Mesendoderm (in vitro differentiated cells): ENCODE measurements around the gene TPRA1.

Experiments used
- DNase-seq: peaks from one replicate; pipeline ENCODE4 v3.0.0; 2013
- H2AK5ac ChIP-seq: 2 replicates; pipeline ENCODE4 v1.6.1; 2013; ENCODE audit warnings: low read length, inconsistent platforms
- H2BK120ac ChIP-seq: 2 replicates; pipeline ENCODE4 v1.6.1; 2013; ENCODE audit warnings: low read depth, mild to moderate bottlenecking, low read length, moderate library complexity, mixed read lengths
- H2BK15ac ChIP-seq: replicated peaks from 2 replicates; pipeline ENCODE4 v1.6.1; 2013; ENCODE audit warnings: low read depth, mild to moderate bottlenecking, moderate library complexity
- H2BK5ac ChIP-seq: 2 replicates; pipeline ENCODE4 v1.6.1; 2013; ENCODE audit warnings: low read length, inconsistent platforms
- H3K18ac ChIP-seq: 2 replicates; pipeline ENCODE4 v1.6.1; 2013; ENCODE audit warnings: mild to moderate bottlenecking, low read length, mixed read lengths
- H3K23ac ChIP-seq: one replicate; pipeline ENCODE4 v1.6.1; 2013; ENCODE audit warnings: low read length
- H3K27ac ChIP-seq: 2 replicates; pipeline ENCODE4 v1.5.1; 2013; ENCODE audit warnings: low read depth, mild to moderate bottlenecking, inconsistent platforms, low read length, moderate library complexity
- H3K27me3 ChIP-seq: 2 replicates; pipeline ENCODE4 v1.6.1; 2013; ENCODE audit warnings: low read length, control low read depth, mild to moderate bottlenecking, inconsistent platforms; ENCODE audit not compliant: insufficient read depth, poor library complexity
- H3K36me3 ChIP-seq: 2 replicates; pipeline ENCODE4 v1.6.1; 2013; ENCODE audit warnings: low read length, inconsistent platforms; ENCODE audit not compliant: control insufficient read depth, insufficient read depth
- H3K4ac ChIP-seq: one replicate; pipeline ENCODE4 v1.6.1; 2013; ENCODE audit warnings: low read depth, mild to moderate bottlenecking, low read length, moderate library complexity
- H3K4me1 ChIP-seq: 2 replicates; pipeline ENCODE4 v1.6.1; 2013; ENCODE audit warnings: low read depth, low read length, inconsistent platforms; ENCODE audit not compliant: control insufficient read depth
- H3K4me2 ChIP-seq: 2 replicates; pipeline ENCODE4 v1.6.1; 2013; ENCODE audit warnings: low read length
- H3K4me3 ChIP-seq: 2 replicates; pipeline ENCODE4 v1.5.1; 2013; ENCODE audit warnings: mild to moderate bottlenecking, low read length
- H3K56ac ChIP-seq: one replicate; pipeline ENCODE4 v1.6.1; 2013; ENCODE audit warnings: low read length
- H3K79me1 ChIP-seq: 2 replicates; pipeline ENCODE4 v1.6.1; 2013; ENCODE audit warnings: low read length, inconsistent platforms
- H3K79me2 ChIP-seq: 2 replicates; pipeline ENCODE4 v1.6.1; 2013; ENCODE audit warnings: mild to moderate bottlenecking, low read length; ENCODE audit not compliant: control insufficient read depth, insufficient read depth
- H3K9ac ChIP-seq: 2 replicates; pipeline ENCODE4 v1.6.1; 2013; ENCODE audit warnings: low read length, inconsistent platforms
- H4K5ac ChIP-seq: one replicate; pipeline ENCODE4 v1.6.1; 2013; ENCODE audit warnings: low read length
- H4K8ac ChIP-seq: one replicate; pipeline ENCODE4 v1.6.1; 2013; ENCODE audit warnings: low read depth, mild to moderate bottlenecking, control low read depth, low read length, moderate library complexity
- WGBS: extraction: QIAGEN DNeasy Blood & Tissue Kit; methylation state at CpG from one replicate; pipeline ENCODE4 v1.1.7; 2013; ENCODE audit warnings: low lambda C conversion rate, missing lambda C conversion rate; ENCODE audit not compliant: insufficient coverage; ENCODE audit errors: extremely low coverage; 5-methylcytosine and 5-hydroxymethylcytosine counted together

The TPRA1 gene

DNA sequence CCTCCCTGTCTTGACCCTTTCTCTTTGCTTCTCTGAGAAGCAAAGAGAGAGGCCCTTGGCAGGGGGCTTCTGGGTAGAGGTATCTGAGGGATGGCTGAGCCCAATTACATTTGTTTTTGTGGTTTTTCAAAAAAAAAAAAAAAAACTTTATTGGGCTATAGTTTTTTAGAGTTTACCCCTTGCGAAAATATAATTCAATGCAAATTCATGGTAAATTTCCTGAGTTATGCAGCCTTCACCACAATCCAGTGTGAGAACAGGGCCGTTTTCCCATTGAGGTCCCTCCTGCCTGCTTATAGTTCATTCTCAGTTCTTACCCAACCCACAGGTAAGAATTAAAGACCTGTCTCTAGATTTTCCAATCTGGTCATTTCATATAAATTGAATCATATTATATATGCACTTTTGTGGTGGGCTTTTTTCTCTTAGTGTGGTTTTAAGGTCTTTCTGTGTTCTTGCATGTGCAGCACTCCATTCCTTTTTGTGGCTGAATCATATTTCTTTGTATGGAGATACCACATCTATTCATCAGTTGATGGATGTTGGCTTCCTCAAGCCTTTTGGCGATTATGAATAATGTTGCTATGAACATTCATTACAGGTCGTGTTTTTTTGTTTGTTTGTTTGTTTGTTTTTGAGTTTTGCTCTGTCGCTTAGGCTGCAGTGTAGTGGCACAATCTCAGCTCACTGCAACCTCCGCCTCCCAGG, 10.4 kb upstream of the TPRA1 start:
- Histone ChIP-seq H3K27ac (no peak overlapping the region), H3K79me2 (peaks cover 38% of the 10 kb centered on the region), H3K27me3 (no peaks in the 10 kb centered on the region), H3K56ac (peak overlapping the region; percentile 61), H3K4me1 (peaks cover 6% of the 10 kb centered on the region), H2BK5ac (no peak overlapping the region), H3K4me3 (no peak overlapping the region), H3K23ac (no peak overlapping the region), H3K18ac (no peak overlapping the region), H3K4ac (no peak overlapping the region), H2BK120ac (no peak overlapping the region), H3K79me1 (peaks cover 13% of the 10 kb centered on the region), H2BK15ac (no peak overlapping the region), H4K8ac (no peak overlapping the region), H3K4me2 (no peak overlapping the region), H3K9ac (peak overlapping the region; percentile 45), H4K5ac (no peak overlapping the region), H3K36me3 (peaks cover 9% of the 10 kb centered on the region), H2AK5ac (no peak overlapping the region)
- DNase-seq = no peak
- WGBS = no CpG with 5 or more reads among the region's 6 CpGs

DNA sequence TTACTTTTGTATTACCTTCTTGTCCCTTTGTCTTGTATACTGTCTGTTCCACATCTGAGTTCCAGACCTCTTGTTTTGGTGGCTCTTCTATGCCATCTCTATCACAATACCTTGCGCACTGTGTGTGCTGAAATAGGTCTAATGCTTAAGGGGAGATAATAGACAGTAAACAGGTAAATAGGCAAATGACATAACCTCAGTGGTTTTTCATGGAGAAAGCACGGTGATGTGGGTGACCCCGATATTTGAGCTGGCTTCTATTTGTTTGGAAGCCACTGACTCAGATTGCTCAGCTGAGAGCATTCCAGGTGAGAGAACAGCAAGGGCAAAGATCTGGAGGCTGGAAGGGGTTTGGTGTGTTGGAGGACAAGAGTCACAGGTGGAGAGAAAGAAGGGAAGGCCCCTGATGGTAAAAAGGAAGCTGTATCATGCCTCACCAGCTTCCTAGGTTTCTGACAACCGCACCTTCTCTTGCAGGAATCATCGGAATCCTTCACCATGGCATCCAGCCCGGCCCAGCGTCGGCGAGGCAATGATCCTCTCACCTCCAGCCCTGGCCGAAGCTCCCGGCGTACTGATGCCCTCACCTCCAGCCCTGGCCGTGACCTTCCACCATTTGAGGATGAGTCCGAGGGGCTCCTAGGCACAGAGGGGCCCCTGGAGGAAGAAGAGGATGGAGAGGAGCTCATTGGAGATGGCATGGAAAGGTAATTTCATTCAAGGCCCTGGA, 8.5 kb upstream of the TPRA1 start:
- peak overlapping the region; percentile 92 for H3K56ac ChIP-seq
- H4K8ac ChIP-seq = no peak overlapping the region
- H3K36me3 ChIP-seq = peaks cover 4% of the 10 kb centered on the region
- peaks cover 11% of the 10 kb centered on the region for H3K79me1 ChIP-seq
- H2BK120ac ChIP-seq = no peak overlapping the region
- peak overlapping the region; percentile 72 for H3K9ac ChIP-seq
- peaks cover 6% of the 10 kb centered on the region for H3K4me1 ChIP-seq
- H3K23ac ChIP-seq = no peak overlapping the region
- H4K5ac ChIP-seq = peak overlapping the region; percentile 8
- no peak overlapping the region for H2BK5ac ChIP-seq
- peak; percentile 19 for DNase-seq
- H3K79me2 ChIP-seq = peaks cover 38% of the 10 kb centered on the region
- no CpG with 5 or more reads among the region's 14 CpGs for whole genome bisulfite sequencing
- H3K18ac ChIP-seq = no peak overlapping the region
- H3K4ac ChIP-seq = no peak overlapping the region
- H3K27ac ChIP-seq = no peak overlapping the region
- no peak overlapping the region for H2BK15ac ChIP-seq
- peak overlapping the region; percentile 15 for H2AK5ac ChIP-seq
- no peaks in the 10 kb centered on the region for H3K27me3 ChIP-seq
- peak overlapping the region; percentile 73 for H3K4me3 ChIP-seq
- peak overlapping the region; percentile 26 for H3K4me2 ChIP-seq

DNA sequence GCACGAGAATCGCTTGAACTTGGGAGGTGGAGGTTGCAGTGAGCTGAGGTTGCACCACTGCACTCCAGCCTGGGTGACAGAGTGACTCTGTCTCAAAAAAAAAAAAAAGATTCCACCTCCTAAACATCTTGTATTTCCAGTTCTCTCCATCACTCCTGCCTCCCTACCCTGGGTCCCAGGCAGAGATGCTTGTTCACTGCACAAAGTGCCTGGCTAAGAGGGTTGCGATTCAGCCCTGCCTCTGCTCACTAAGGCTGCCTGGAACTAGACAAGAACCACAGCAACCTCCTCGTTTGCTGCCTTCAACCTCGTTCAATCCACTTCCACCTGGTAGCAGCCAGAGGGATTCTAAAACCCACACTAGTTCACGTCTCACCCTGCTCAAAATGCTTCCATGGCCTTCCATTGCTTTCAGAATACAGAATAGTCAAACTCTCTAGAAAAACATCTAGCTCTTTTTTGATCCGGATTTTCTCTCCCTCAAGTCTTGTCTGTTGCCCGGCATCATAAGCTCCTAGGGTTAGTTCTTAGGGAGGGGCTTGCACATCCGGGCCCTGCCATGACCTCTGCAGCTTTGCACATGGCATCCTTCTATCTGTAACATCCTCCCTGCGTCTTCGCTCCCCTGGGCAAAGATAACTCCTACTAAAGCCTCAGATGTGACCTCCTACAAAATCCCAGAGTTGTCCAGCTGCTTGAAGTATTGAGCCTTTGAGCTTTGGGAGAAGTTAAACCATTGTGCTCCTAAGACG, 6.7 kb upstream of the TPRA1 start:
- Histone ChIP-seq H3K79me1 (peaks cover 9% of the 10 kb centered on the region), H3K4ac (no peak overlapping the region), H3K4me2 (no peak overlapping the region), H3K27ac (no peak overlapping the region), H3K23ac (no peak overlapping the region), H2BK15ac (no peak overlapping the region), H4K5ac (no peak overlapping the region), H2BK5ac (no peak overlapping the region), H3K27me3 (no peaks in the 10 kb centered on the region), H2BK120ac (no peak overlapping the region), H3K4me1 (peaks cover 6% of the 10 kb centered on the region), H3K4me3 (no peak overlapping the region), H3K9ac (peak overlapping the region; percentile 29), H2AK5ac (no peak overlapping the region), H3K79me2 (peaks cover 32% of the 10 kb centered on the region), H4K8ac (no peak overlapping the region), H3K56ac (peak overlapping the region; percentile 35), H3K18ac (no peak overlapping the region), H3K36me3 (peaks cover 4% of the 10 kb centered on the region)
- no CpG with 5 or more reads among the region's 12 CpGs for WGBS
- DNase-seq = no peak

DNA sequence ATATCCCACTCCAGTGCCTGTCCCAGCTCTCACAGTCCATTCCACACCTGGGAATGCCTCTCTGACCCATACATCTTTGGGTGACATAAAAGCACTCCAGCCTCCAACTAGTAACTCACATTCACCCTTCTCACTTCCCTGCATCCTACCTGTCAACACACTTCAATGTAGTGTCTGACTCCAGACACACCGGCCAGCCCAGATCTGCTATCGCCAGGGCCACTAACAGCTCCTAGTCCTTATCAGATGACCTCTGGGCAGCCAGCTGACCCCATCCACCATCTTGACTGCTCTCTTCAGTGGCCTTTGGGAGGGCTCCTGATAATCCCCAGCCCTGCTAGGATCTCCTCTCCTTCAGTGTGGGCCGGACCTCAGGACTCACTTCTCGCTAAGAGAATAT, 4.8 kb upstream of the TPRA1 start:
- H3K23ac ChIP-seq = no peak overlapping the region
- peaks cover 6% of the 10 kb centered on the region for H3K79me1 ChIP-seq
- no peak overlapping the region for H3K4me3 ChIP-seq
- H3K9ac ChIP-seq = no peak overlapping the region
- H3K4me2 ChIP-seq = no peak overlapping the region
- H3K36me3 ChIP-seq = peaks cover 4% of the 10 kb centered on the region
- peaks cover 19% of the 10 kb centered on the region for H3K79me2 ChIP-seq
- no peak overlapping the region for H3K4ac ChIP-seq
- no peak overlapping the region for H4K5ac ChIP-seq
- no peak overlapping the region for H3K27ac ChIP-seq
- H3K27me3 ChIP-seq = no peaks in the 10 kb centered on the region
- no peak for DNase-seq
- H4K8ac ChIP-seq = no peak overlapping the region
- no peak overlapping the region for H2AK5ac ChIP-seq
- H2BK120ac ChIP-seq = no peak overlapping the region
- no peak overlapping the region for H3K56ac ChIP-seq
- no CpG with 5 or more reads among the region's 4 CpGs for WGBS
- no peak overlapping the region for H3K18ac ChIP-seq
- H2BK15ac ChIP-seq = no peak overlapping the region
- H2BK5ac ChIP-seq = no peak overlapping the region
- peaks cover 4% of the 10 kb centered on the region for H3K4me1 ChIP-seq

DNA sequence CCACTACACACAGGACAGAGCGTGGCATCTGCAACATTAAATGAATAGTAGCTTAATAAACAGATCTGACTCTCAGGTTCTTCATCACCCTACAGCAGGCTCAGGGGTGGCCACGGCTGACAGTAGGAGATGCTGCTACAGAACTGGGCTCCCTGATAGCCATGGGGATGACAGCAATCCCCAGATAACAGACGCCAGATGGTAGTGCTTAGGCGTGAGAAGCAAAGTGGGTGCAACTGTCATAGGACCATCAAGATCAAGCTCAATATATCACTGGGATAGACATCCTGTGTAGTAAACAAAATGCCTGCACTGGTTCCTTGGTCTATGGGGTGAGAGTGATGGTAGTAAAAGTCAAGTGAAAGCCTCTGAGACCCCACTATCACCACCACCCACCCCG, 2.6 kb upstream of the TPRA1 start:
- no peak overlapping the region for H2BK120ac ChIP-seq
- no peak overlapping the region for H3K23ac ChIP-seq
- no CpG with 5 or more reads among the region's 5 CpGs for WGBS
- no peak overlapping the region for H3K56ac ChIP-seq
- H3K4ac ChIP-seq = no peak overlapping the region
- H3K79me1 ChIP-seq = no peaks in the 10 kb centered on the region
- H2BK5ac ChIP-seq = no peak overlapping the region
- no peaks in the 10 kb centered on the region for H3K27me3 ChIP-seq
- H3K18ac ChIP-seq = no peak overlapping the region
- peaks cover 5% of the 10 kb centered on the region for H3K4me1 ChIP-seq
- no peak overlapping the region for H3K4me2 ChIP-seq
- H2AK5ac ChIP-seq = no peak overlapping the region
- no peak overlapping the region for H3K9ac ChIP-seq
- no peak overlapping the region for H3K27ac ChIP-seq
- H2BK15ac ChIP-seq = no peak overlapping the region
- H4K5ac ChIP-seq = no peak overlapping the region
- no peak overlapping the region for H4K8ac ChIP-seq
- no peaks in the 10 kb centered on the region for H3K79me2 ChIP-seq
- H3K36me3 ChIP-seq = no peaks in the 10 kb centered on the region
- DNase-seq = no peak
- H3K4me3 ChIP-seq = no peak overlapping the region
